ENCODE data around the gene CSTF1. TPM values are rescaled to one million over a fixed set of nuclear protein-coding genes. Genes with fewer than 3 reads are reported as not detected.

The CSTF1 gene
- total RNA-seq, 1 experiment from 2014 or later: 60.2 TPM

- no peaks in the 10 kb centered on the region for H4K20me1 ChIP-seq (ENCODE audit: low read length)
- no peak overlapping the region for H2AFZ ChIP-seq (ENCODE audit: low read length)
- no peak overlapping the region for H3K4me2 ChIP-seq (ENCODE audit: low read length)
- ChIA-PET POLR2A (ENCODE audit: unreplicated experiment) (no interaction called here), CTCF (no interaction called here)
- no peak overlapping the region for H3K27ac ChIP-seq (ENCODE audit: low read length)
- intact Hi-C loops (cut with micrococcal nuclease): no loop called here
- TF ChIP-seq EZH2phosphoT487 (IDR thresholded peaks at IDR 0.05; ENCODE audit: borderline replicate concordance, low read length) (no peak), CTCF (conservative IDR thresholded peaks at IDR 0.05; ENCODE audit: low read depth, low read length) (no peak), EZH2 (IDR thresholded peaks at IDR 0.05; ENCODE audit: low read length, unreplicated experiment) (no peak)
- H3K36me3 ChIP-seq (ENCODE audit: low read depth, low read length): no peaks in the 10 kb centered on the region
- H3K4me3 ChIP-seq (ENCODE audit: low read length): no peak overlapping the region
- H3K79me2 ChIP-seq (ENCODE audit: low read length): no peaks in the 10 kb centered on the region
- no peaks in the 10 kb centered on the region for H3K4me1 ChIP-seq (ENCODE audit: insufficient read depth, low read length)
- no TSS peak for BruUV-seq (replicated peaks)
- no peak for ATAC-seq
- no peak for DNase-seq
- H3K9me2 ChIP-seq (replicated peaks; ENCODE audit: low read length): no peaks in the 10 kb centered on the region
- no peaks in the 10 kb centered on the region for H3F3A ChIP-seq (ENCODE audit: low read length, unreplicated experiment)
- no peaks in the 10 kb centered on the region for H3K9me3 ChIP-seq (ENCODE audit: low read length)
- no peak overlapping the region for H3K9ac ChIP-seq (ENCODE audit: low read length)
- H3K27me3 ChIP-seq (ENCODE audit: low read length): peaks cover 4% of the 10 kb centered on the region; the same call in 1 of the 2 replicates
Measured at GRCh38 chr20:56352345-56353055, 39.9 kb upstream of the CSTF1 start.

- no peaks in the 10 kb centered on the region for H4K20me1 ChIP-seq (ENCODE audit: low read length)
- no peaks in the 10 kb centered on the region; the same call in 1 of the 2 replicates for H3K27me3 ChIP-seq (ENCODE audit: low read length)
- H3K9me2 ChIP-seq (replicated peaks; ENCODE audit: low read length): no peaks in the 10 kb centered on the region
- peaks cover 3% of the 10 kb centered on the region for H3F3A ChIP-seq (ENCODE audit: low read length, unreplicated experiment)
- no peak overlapping the region for H3K27ac ChIP-seq (ENCODE audit: low read length)
- H3K4me1 ChIP-seq (ENCODE audit: insufficient read depth, low read length): peaks cover 8% of the 10 kb centered on the region
- no peaks in the 10 kb centered on the region for H3K36me3 ChIP-seq (ENCODE audit: low read depth, low read length)
- ATAC-seq (no peak), DNase-seq (no peak)
- no peak overlapping the region for H2AFZ ChIP-seq (ENCODE audit: low read length)
- H3K4me3 ChIP-seq (ENCODE audit: low read length): no peak overlapping the region
- TF ChIP-seq CTCF (conservative IDR thresholded peaks at IDR 0.05; ENCODE audit: low read depth, low read length): no peak
- ChIA-PET CTCF (no interaction called here), POLR2A (ENCODE audit: unreplicated experiment) (no interaction called here)
- intact Hi-C loops (cut with micrococcal nuclease): no loop called here
- H3K4me2 ChIP-seq (ENCODE audit: low read length): no peak overlapping the region
- H3K9me3 ChIP-seq (ENCODE audit: low read length): no peaks in the 10 kb centered on the region
- no peak overlapping the region for H3K9ac ChIP-seq (ENCODE audit: low read length)
- no TSS peak for BruUV-seq (replicated peaks)
- H3K79me2 ChIP-seq (ENCODE audit: low read length): no peaks in the 10 kb centered on the region
Measured at GRCh38 chr20:56353356-56353755, 39.1 kb upstream of the CSTF1 start.

GRCh38 chr20:56358070-56358469, 34.4 kb upstream of the CSTF1 start:
- no peaks in the 10 kb centered on the region for H4K20me1 ChIP-seq (ENCODE audit: low read length)
- H3K9ac ChIP-seq (ENCODE audit: low read length): 0 out of 2 replicates have a peak overlapping the region, but pooled peaks have one; percentile 9
- no peaks in the 10 kb centered on the region for H3K36me3 ChIP-seq (ENCODE audit: low read depth, low read length)
- peaks cover 4% of the 10 kb centered on the region for H3F3A ChIP-seq (ENCODE audit: low read length, unreplicated experiment)
- peak overlapping the region; percentile 25 for H3K27ac ChIP-seq (ENCODE audit: low read length)
- TF ChIP-seq CTCF (conservative IDR thresholded peaks at IDR 0.05; ENCODE audit: low read depth, low read length) (no peak), EZH2 (IDR thresholded peaks at IDR 0.05; ENCODE audit: low read length, unreplicated experiment) (no peak)
- H3K27me3 ChIP-seq (ENCODE audit: low read length): no peaks in the 10 kb centered on the region
- CTCF ChIA-PET: interaction anchor here (0.6 to 0.8 kb wide), 2 partner anchors 170 to 727 kb away, joined by 3 to 4 read pairs; no protein-coding TSS in a partner anchor
- DNase-seq: peak; percentile 89
- peaks cover 20% of the 10 kb centered on the region for H3K4me1 ChIP-seq (ENCODE audit: insufficient read depth, low read length)
- POLR2A ChIA-PET (ENCODE audit: unreplicated experiment): interaction anchor here (0.5 to 1.1 kb wide), 3 partner anchors 16 to 34 kb away, joined by 3 to 6 read pairs (median 4); partner anchors contain the start of genes AURKA and CSTF1
- no peaks in the 10 kb centered on the region for H3K9me3 ChIP-seq (ENCODE audit: low read length)
- TSS peak; percentile 51 for BruUV-seq (replicated peaks)
- intact Hi-C loops (cut with micrococcal nuclease): loop anchor here (1.0 to 5.0 kb wide), 3 partner anchors 34 to 111 kb away; partner anchors contain the start of genes AURKA, CSTF1 and RTF2
- H3K4me2 ChIP-seq (ENCODE audit: low read length): peak overlapping the region; percentile 91
- peaks cover 16% of the 10 kb centered on the region for H3K79me2 ChIP-seq (ENCODE audit: low read length)
- peak; percentile 46 for ATAC-seq
- no peaks in the 10 kb centered on the region for H3K9me2 ChIP-seq (replicated peaks; ENCODE audit: low read length)
- peak overlapping the region; percentile 69 for H3K4me3 ChIP-seq (ENCODE audit: low read length)
- H2AFZ ChIP-seq (ENCODE audit: low read length): peak overlapping the region; percentile 73

All from PC-3 (cell line).